Measurements from ENCODE around the gene AGBL2. TPM values are rescaled to one million over a fixed set of nuclear protein-coding genes. Genes with fewer than 3 reads are reported as not detected.

Gene AGBL2
- polyA plus RNA-seq, 1 donor from 2014 or later: not detected

DNA sequence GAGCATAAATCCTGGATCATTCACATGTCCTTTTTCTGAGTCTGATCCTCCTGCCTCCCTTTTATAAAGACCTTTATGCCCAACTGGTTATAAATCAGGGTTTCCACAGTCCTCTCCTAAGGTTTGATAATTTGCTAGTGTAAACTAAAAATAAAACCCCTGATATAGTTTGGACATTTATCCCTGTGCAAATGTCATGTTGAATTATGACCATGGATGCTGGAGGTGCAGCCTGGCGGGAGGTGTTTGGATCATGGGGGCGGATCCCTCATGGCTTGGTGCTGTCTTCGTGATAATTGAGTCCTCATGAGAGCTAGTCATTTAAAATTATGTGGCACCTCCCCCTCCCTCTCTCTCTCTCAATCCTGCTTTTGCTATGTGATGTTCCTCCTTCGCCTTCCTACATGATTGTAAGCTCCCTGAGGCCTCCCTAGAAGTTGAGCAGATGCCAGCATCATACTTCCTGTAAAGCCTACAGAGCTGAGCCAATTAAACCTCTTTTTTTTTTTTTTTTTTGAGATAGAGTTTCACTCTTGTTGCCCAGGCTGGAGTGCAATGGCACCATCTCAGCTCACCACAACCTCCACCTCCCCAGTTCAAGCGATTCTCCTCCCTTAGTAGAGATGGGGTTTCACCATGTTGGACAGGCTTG, 63.2 kb downstream of the AGBL2 start:
- H3K4me3 ChIP-seq (ENCODE audit: low read length): no peak overlapping the region
- no peaks in the 10 kb centered on the region for H3K27me3 ChIP-seq (ENCODE audit: insufficient read depth, low read depth, low read length)
- H3K27ac ChIP-seq (ENCODE audit: low read length): no peak overlapping the region
- H3K9me3 ChIP-seq (ENCODE audit: low read length): no peaks in the 10 kb centered on the region
- H4K20me1 ChIP-seq (ENCODE audit: insufficient read depth): no peaks in the 10 kb centered on the region
- no peak for TF ChIP-seq SMC3 (conservative IDR thresholded peaks at IDR 0.05; ENCODE audit: poor library complexity)
- no peak for TF ChIP-seq TAF1 (IDR thresholded peaks at IDR 0.05; ENCODE audit: low read depth)
- TF ChIP-seq, protein P1, sequence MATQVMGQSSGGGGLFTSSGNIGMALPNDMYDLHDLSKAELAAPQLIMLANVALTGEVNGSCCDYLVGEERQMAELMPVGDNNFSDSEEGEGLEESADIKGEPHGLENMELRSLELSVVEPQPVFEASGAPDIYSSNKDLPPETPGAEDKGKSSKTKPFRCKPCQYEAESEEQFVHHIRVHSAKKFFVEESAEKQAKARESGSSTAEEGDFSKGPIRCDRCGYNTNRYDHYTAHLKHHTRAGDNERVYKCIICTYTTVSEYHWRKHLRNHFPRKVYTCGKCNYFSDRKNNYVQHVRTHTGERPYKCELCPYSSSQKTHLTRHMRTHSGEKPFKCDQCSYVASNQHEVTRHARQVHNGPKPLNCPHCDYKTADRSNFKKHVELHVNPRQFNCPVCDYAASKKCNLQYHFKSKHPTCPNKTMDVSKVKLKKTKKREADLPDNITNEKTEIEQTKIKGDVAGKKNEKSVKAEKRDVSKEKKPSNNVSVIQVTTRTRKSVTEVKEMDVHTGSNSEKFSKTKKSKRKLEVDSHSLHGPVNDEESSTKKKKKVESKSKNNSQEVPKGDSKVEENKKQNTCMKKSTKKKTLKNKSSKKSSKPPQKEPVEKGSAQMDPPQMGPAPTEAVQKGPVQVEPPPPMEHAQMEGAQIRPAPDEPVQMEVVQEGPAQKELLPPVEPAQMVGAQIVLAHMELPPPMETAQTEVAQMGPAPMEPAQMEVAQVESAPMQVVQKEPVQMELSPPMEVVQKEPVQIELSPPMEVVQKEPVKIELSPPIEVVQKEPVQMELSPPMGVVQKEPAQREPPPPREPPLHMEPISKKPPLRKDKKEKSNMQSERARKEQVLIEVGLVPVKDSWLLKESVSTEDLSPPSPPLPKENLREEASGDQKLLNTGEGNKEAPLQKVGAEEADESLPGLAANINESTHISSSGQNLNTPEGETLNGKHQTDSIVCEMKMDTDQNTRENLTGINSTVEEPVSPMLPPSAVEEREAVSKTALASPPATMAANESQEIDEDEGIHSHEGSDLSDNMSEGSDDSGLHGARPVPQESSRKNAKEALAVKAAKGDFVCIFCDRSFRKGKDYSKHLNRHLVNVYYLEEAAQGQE (IDR thresholded peaks at IDR 0.05; ENCODE audit: borderline replicate concordance): no peak
- TF ChIP-seq, protein P2, sequence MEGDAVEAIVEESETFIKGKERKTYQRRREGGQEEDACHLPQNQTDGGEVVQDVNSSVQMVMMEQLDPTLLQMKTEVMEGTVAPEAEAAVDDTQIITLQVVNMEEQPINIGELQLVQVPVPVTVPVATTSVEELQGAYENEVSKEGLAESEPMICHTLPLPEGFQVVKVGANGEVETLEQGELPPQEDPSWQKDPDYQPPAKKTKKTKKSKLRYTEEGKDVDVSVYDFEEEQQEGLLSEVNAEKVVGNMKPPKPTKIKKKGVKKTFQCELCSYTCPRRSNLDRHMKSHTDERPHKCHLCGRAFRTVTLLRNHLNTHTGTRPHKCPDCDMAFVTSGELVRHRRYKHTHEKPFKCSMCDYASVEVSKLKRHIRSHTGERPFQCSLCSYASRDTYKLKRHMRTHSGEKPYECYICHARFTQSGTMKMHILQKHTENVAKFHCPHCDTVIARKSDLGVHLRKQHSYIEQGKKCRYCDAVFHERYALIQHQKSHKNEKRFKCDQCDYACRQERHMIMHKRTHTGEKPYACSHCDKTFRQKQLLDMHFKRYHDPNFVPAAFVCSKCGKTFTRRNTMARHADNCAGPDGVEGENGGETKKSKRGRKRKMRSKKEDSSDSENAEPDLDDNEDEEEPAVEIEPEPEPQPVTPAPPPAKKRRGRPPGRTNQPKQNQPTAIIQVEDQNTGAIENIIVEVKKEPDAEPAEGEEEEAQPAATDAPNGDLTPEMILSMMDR (IDR thresholded peaks at IDR 0.05; ENCODE audit: poor library complexity, severe bottlenecking): no peak
- TF ChIP-seq RAD21 (conservative IDR thresholded peaks at IDR 0.05): no peak
- TF ChIP-seq EP300 (conservative IDR thresholded peaks at IDR 0.05; ENCODE audit: poor library complexity, severe bottlenecking): no peak
- no peak for TF ChIP-seq POLR2AphosphoS5 (IDR thresholded peaks at IDR 0.05)
- TF ChIP-seq MXI1 (conservative IDR thresholded peaks at IDR 0.05; ENCODE audit: poor library complexity, severe bottlenecking): no peak
- no peak for TF ChIP-seq EZH2 (IDR thresholded peaks at IDR 0.05; ENCODE audit: borderline replicate concordance, insufficient read depth, low read length, poor library complexity, severe bottlenecking)
- no peak overlapping the region for H3K9ac ChIP-seq (ENCODE audit: low read length)
- no peaks in the 10 kb centered on the region for H3K9me2 ChIP-seq (ENCODE audit: insufficient read depth, low read length)
- H3K36me3 ChIP-seq (ENCODE audit: insufficient read depth, low read length): no peaks in the 10 kb centered on the region
- H2AFZ ChIP-seq (ENCODE audit: low read depth, low read length): no peak overlapping the region
- H3K4me2 ChIP-seq (ENCODE audit: low read length): no peak overlapping the region
- no peaks in the 10 kb centered on the region for H3F3A ChIP-seq (ENCODE audit: insufficient read depth, low read length, poor library complexity, severe bottlenecking)
- no peaks in the 10 kb centered on the region for H3K79me2 ChIP-seq (replicated peaks; ENCODE audit: insufficient read depth, low read length)

DNA sequence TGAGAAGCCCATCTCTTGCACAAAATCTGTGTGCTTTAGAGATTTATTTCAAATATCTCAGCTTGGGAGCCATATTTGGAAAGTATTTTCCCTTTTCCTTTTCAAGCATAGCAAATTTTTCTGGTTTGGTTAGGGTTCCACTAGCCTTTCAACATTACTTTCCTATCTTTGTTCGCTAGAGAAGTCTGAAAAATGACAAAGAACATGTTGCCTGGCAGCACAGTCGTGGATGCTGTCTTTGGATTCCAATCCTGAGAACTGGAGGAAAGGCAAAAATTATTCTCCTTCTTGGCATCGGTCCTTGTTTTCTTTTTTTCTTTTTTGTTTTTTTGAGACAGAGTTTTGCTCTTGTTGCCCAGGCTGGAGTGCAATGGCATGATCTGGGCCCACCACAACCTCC, 65.9 kb downstream of the AGBL2 start:
- Histone ChIP-seq H4K20me1 (ENCODE audit: insufficient read depth) (no peaks in the 10 kb centered on the region), H3K9me3 (ENCODE audit: low read length) (no peaks in the 10 kb centered on the region), H3K27me3 (ENCODE audit: insufficient read depth, low read depth, low read length) (no peaks in the 10 kb centered on the region), H3F3A (ENCODE audit: insufficient read depth, low read length, poor library complexity, severe bottlenecking) (no peaks in the 10 kb centered on the region), H3K36me3 (ENCODE audit: insufficient read depth, low read length) (no peaks in the 10 kb centered on the region), H3K9me2 (ENCODE audit: insufficient read depth, low read length) (no peaks in the 10 kb centered on the region), H3K4me3 (ENCODE audit: low read length) (no peak overlapping the region), H3K4me2 (ENCODE audit: low read length) (no peak overlapping the region), H3K79me2 (replicated peaks; ENCODE audit: insufficient read depth, low read length) (no peaks in the 10 kb centered on the region), H3K9ac (ENCODE audit: low read length) (no peak overlapping the region), H2AFZ (ENCODE audit: low read depth, low read length) (no peak overlapping the region), H3K27ac (ENCODE audit: low read length) (no peak overlapping the region)
- TF ChIP-seq TAF1 (IDR thresholded peaks at IDR 0.05; ENCODE audit: low read depth) (no peak), RAD21 (conservative IDR thresholded peaks at IDR 0.05) (no peak), MXI1 (conservative IDR thresholded peaks at IDR 0.05; ENCODE audit: poor library complexity, severe bottlenecking) (no peak), EP300 (conservative IDR thresholded peaks at IDR 0.05; ENCODE audit: poor library complexity, severe bottlenecking) (no peak), POLR2AphosphoS5 (IDR thresholded peaks at IDR 0.05) (no peak), SMC3 (conservative IDR thresholded peaks at IDR 0.05; ENCODE audit: poor library complexity) (no peak), EZH2 (IDR thresholded peaks at IDR 0.05; ENCODE audit: borderline replicate concordance, insufficient read depth, low read length, poor library complexity, severe bottlenecking) (no peak)
- TF ChIP-seq, protein P1 (IDR thresholded peaks at IDR 0.05; ENCODE audit: borderline replicate concordance): no peak
- TF ChIP-seq, protein P2 (IDR thresholded peaks at IDR 0.05; ENCODE audit: poor library complexity, severe bottlenecking): no peak
